Activated gamma-delta T cell treated with anti-CD3 and anti-CD28 coated beads, Interleukin-2, amount 50 U/mL, for 16 hours (primary cell): Measurements from ENCODE around the gene MRPL37.
"Not testable (repeated sequence)": the region's sequence is repeated elsewhere in the genome, so short reads cannot be mapped to it uniquely, and the experiment has no call there.

ENCODE experiments used
- DNase-seq: peaks from one replicate; pipeline ENCODE4 v3.0.0-alpha.2; 2020; ENCODE audit warnings: low read depth

The MRPL37 gene

DNA sequence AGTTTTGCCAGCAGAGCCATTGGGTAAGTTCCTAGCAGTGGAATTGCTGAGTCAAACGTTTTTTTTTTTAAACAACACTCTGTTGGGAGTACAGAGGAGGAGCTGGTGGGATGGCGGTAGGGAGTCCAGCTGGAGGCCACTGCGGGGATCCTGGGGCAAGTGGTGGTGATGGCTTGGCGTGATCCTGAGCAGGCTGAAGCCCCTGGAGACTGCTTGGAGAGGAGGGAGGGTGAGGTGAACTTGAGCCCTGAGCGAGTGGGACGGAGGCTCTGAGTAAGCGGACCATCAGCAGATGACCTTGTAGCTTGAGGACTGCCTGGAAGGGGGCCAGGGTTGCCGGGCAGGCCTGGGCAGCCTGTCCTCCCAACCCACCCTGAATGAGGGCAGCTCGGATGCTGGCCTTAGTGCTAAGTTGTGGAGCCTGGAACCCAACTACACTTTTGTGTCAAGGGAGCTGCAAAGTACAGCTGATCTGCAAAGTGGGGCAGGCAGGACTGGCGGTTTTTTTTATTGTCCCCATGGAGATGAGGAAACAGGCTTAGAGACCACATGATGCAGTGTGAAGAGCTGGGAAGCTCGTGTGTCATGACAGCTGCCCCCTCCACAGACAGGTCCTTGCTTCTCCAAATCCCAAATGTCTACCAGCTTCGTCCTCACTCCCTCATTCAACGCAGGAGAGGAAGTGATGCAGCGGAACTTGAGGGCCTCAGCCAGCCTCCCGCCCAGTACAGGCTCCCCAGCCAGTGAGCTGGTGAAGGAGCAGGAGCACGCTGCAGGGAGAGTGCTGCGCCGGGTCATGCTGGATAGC lies 20.2 kb downstream of the MRPL37 start:
- DNase-seq = no peak

DNA sequence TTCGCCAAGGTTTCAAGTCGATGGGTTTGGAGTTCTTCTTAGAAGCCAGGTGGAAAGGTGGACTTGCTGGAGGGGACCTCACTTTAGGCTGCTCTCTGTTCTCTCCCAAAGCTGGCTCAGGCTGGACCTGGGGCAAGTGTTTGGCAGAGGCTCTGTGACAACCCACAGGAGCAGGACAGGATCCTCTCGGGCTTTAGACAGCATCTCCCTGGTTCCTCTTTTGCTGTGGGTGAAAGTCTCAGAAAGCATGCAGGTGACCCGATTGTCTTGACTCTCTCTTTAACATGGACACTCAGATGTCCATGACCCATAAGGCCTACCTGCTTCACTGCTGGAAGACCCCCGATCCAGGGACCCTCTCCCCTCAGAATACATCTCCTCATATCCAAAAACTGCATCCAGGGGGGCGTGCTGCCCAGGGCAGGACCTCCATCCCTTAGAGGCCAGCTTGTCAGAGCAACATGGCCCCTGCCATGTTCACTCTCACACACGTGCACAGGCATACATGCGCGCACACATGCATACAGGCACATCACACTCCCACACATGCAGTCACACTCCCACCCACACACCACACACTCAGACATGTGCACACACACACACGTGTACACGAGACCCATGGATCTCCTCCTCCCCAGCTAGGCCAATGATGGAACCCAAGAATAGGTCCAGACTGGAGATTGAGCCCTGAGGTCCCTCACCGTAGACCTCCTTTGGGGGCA lies 21.3 kb downstream of the MRPL37 start:
- DNase-seq = no peak

DNA sequence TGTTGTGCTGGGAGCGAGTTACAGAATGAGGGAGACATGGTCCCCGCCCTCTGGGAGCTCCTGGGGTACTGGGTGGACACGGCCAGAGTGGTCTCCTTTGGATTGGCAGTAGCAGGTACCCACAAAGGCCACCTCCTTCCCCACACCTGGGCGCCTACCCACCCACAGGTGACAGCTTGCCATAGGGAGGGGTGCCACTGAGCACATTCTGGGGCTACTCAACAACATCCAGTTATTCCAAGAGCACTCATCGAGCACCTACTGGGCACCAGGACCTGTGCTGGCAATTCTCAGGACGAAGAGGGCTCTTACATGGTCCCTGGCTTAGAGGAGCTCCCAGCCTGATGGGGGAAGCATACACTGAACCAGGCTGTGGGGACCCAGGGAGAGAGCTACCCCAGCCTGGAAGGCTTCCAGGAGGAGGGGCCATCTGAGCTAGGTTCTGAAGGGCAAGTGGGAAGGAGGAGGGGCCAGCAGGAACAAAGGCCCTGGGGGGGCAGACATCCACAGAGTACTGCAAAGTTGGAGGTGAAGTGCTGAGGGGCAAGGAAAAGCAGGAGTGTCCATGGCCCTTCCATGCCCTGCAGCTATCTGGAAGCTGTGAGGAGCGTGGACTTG lies 22.0 kb downstream of the MRPL37 start:
- no peak for DNase-seq

DNA sequence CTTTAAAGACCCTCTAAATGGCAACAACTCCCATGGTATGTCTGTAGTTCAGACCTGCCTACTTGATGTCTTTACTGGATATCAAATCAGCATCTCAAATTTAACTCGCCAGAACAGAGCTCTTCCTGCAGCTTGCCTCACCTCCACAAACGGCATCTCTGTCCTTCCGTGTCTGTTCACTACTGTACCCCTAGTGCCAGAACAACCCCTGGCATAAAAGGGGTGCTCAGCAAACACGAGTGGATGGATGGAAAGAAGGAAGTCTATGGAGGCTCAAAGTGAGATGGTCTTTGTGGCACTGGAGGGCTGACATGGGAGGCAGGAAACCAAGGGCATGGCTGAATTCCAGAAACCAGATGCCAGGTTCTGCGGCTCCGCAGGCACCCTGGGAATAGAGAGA lies 22.7 kb downstream of the MRPL37 start:
- DNase-seq = no peak

DNA sequence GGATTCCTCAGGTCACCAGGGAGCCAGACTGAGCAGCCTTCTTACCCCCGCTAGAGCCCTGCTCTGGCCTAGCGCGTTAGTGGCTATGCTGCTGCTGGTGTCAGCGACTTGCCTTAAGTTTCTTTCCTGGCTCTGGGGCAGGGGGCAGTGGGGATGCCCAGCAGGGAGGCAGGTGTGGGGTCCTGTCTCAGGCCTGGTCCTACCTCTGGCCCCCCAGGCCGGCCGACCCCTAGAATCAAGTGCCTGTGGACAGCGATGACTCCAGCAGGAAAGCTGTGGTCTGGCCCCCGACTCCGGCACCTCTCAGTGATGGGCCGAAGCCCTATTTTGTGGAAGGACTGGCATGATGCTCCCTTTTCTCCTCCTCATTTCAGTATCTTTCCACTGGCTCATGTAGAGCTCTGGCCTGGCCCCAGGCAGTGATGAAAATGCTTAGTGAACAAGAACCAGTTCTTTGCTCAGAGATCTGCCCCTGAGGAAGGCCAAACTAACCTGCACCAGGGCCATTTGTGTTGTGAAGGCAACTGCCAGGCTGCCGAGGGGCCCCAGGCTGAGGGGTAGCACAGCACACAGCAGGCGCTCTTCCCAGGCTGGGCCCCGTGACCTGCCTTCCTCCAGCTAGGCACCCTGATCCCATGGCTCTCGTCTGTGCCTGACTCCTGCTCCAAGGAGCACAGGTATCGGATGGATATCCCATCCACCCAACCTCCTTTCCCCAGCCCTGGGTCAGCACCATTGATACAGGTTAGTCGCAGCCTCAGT lies 23.7 kb downstream of the MRPL37 start:
- no peak for DNase-seq

DNA sequence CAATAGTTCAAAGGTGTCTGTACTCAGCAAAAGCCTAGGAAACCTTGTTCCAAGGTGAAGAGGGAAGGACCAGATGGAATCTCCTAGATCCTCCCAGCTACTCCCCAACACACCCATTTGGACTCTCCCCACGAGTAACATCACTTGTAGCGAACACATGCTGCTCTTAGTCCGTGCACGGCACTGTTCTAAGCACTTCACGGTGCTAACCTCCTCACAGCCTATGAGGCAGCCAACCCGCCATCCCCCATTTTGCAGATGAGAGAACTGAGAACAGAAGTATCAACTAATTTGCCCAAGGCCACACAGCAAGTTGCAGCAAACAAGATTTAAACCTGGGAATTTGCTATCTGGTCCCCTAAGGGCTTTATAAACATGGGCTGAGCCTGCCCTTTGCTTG lies 24.3 kb downstream of the MRPL37 start:
- DNase-seq = no peak

DNA sequence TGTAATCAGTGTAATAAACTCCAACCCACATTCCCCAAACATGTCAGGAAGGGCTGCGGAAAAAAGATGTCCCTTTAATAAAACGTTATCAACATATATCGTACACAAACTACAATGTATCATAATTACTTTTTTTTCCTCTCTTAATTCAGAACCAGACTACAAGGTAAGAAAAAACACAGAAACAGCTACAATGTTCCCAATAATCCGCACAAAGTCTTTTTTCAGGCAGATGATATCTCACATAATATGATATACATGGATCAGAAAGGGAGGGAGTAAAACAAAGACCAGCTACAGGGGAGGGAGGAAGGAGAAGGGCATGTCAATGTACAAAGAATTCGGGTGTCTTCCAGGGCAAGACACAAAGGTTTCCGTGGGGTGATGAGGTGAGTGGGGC lies 25.4 kb downstream of the MRPL37 start:
- no peak for DNase-seq

DNA sequence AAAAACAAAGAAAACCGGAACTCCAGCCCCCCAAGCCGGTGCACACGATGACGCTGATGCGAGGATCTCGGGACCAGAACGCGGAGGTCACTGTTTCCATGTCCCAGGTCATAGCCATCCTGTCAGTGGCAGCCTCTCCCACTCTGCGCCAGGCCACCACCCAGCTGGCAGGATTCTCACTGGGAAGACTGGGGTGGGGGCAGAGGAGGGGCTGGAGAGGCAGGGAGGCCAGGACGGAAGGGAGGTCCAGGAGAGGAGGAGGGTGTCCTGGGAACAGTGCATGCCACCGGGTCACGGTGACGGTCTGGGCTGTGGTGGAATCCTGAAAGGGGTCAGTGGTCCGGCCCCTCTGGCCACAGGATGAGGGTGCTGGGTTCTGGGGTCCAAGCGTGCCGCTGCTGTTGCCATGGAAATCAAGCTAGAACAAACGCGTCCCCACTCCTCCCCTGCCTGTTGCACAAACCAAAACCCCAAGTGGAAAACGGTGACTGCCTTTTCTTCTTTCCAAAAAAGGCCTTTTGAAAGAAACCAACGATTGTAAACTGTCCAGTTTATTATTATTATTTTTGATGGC lies 26.1 kb downstream of the MRPL37 start:
- DNase-seq = no peak

DNA sequence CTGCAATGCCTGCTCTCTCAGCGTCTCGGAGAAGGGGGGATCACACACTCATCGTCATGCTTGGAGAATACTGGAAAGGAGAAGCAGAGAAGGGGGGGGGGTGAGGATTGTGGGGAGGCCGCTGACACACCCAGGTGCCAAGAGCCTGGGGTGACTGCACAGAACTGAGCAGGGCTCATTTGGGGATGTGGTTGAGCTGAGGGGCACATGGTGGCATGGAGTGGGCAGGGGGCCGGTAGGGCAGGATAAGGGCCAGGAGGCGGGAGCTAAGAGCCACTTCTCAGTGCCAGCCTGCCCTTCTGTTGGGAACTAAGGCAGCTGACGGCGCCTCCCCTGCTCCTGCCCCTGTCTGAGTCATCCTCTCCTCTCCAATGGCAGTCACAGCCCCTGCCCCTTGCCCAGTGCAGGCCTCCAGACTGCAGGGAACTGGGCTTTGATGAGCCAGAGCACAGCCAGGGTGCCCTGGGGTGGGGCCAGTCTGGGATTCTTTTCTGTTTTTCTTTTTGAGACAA lies 27.2 kb downstream of the MRPL37 start:
- no peak for DNase-seq

DNA sequence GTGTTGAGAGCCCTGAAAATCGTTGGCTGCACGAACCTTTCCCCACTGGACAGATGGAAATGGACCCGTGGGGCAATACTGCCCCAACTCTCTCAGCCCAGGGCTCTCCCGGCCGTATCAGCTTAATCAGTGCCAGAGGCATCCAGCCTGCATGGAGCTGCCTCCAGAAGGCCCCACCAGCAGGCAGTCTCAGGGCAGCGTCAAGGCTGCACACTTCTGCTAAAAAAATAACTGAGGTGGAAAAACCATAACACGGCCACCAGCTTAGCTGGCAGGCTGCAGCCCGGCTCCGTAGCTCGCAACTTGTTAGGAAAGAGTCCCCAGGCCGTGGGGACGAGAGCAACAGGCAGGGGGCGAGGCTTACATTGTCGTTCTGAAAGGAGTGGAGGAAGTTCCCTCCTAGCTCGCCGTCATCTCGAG lies 27.9 kb downstream of the MRPL37 start:
- DNase-seq = no peak

DNA sequence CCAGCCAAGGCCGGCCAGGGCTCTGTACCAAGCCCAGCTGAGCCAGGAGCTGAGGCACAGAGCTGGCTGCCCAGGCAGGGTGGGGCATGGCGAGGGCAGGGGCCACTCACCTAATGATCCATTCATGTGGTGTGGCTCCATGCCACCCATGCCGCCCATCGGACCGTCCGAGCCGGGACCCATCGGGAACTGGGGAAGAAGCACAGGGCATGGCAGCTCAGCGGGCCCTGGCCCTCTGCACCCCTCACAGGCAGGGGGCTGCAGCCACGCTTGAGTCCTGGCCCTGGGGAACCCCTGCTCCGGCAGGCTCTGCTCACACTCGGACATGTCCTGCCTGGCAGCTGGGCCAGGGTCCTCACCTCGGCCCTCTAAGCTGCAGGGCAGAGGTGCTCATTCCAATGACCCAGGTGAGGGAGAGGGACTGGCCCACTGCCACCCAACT lies 28.7 kb downstream of the MRPL37 start:
- DNase-seq = no peak

DNA sequence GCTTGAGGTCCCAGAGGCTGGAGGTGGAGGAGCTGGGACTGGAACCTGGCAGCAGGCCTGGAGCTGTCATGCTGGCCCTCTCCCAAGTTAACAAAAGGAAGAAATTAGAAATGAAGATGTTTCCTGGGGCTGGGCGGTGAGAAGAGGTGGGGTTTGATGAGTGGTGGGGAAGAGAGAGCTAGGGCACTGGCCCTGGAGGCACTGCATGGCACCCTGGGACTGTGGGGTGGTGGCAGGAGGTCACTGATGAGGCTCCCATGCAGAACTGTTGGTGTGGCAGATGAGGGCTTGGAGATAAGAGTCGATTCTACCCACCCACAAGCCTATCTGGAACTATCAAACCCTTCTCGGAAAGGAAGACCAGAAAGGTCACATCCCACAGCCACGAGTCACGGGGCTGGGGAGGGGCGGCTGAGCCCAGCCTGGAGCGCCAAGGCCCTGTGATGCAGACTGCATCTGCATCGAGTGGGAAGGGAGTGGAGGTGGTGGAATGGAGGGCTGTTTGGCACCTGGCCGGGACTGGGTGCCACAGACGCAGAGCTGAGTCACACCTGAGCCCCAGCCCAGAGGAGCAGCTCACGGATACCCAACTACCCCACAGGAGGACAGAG lies 29.4 kb downstream of the MRPL37 start:
- no peak for DNase-seq

DNA sequence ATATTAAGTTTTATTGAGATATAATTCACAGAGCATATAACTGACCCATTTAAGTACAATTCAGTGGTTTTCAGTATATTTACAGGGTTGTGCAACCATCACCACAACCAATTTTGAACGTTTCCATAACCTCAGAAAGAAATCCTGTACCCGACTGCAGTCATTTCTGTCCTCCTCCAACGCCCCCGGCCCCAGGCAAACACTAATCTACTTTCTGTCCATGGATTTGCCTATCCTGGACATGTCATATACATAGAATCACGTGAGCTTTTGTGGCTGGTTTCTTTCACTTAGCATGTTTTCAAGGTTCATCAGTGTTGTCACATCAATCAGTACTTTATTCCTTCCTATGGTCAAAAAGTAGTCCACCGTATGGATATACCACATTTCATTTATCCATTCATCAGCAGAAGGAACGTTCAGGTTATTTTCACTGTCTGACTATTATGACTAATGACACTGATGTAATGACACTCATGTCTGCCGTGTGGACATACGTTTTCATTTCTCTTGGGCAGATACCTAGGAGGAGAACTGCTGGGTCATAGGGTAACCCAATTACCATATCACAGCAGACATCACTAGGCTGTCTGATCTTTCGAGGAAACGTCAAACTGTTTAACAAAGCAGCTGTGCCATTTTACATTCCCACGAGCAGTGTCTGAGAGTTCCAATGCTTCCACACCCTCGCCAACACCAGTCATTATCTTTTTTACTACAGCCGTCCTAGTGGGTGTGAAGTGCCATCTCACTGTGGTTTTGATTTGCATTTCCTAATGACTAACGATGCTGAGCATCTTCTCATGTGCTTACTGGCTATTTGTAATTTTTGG lies 30.8 kb downstream of the MRPL37 start:
- DNase-seq = no peak

DNA sequence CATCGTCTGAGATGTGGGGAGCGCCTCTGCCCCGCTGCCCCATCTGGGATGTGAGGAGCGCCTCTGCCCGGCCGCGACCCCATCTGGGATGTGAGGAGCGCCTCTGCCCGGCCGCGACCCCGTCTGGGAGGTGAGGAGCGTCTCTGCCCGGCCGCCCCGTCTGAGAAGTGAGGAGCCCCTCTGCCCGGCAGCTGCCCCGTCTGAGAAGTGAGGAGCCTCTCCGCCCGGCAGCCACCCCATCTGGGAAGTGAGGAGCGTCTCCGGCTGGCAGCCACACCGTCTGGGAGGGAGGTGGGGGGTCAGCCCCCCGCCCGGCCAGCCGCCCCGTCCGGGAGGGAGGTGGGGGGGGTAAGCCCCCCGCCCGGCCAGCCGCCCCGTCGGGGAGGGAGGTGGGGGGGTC lies 33.2 kb downstream of the MRPL37 start:
- DNase-seq = not testable (repeated sequence)

DNA sequence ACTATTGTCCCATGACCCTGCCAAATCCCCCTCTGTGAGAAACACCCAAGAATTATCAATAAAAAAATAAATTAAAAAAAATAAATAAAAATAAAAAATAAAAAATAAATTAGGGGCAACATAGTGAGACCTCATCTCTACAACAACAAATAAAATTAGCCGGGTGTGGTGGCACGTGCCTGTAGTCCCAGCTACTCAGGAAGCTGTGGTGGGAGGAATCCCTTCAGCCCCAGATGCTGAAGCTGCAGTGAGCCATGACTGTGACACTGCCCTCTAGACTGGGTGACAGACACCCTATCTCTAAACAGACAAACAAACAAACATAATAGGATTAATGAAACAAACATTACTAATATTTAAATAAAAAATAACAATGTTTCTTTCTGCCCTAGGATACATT lies 34.3 kb downstream of the MRPL37 start:
- DNase-seq = no peak

DNA sequence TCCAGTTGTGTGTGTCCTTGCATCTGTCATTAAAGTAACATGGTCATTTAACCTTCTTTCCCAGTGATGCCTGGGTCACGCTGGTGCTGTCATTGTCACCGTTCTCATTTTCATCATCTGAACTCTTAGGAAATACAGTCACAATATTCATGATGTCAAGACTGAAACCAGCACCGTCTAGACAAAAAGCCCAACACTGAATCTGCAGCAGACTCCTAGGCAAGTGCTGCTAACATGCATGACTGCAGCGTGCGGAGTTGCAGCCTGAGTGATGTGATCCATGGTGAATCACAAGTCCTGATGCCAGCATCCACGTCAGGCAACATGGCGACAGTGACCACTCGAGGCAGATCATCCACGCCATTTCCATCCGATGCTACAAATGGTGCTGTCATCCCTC lies 37.6 kb downstream of the MRPL37 start:
- DNase-seq = no peak

DNA sequence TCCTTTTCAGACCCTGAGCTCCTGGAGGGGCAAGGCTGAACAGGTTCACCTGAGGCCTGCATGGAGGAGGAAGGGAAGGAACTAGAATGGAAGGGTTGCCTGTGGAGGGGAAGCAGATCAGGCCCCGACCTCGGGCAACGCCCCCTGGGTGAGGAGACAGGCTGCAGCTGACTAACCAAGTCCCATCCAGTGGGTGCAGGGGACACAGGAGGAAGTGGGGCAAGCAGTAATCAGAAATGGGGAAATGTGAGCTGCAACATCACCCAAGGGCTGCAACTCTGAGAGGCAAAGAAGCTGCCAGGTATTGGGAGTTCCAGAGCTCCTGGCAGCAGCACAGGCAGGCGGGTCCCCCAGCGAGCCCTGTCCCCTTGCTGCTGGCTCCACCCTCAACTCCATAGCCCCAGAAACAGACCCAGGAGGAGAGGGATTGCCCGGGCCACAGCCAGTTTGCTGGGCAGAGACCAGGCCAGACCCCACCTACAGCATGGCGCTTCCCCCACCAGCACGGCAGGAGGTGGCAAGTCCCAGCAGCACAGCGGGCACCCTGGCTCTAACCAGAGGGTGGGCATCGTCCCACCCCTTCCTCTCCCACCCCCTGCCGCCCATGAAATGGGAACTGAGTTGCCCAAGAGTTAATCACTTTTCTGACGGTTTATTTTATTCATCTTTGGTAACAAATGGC lies 38.5 kb downstream of the MRPL37 start:
- DNase-seq = no peak

DNA sequence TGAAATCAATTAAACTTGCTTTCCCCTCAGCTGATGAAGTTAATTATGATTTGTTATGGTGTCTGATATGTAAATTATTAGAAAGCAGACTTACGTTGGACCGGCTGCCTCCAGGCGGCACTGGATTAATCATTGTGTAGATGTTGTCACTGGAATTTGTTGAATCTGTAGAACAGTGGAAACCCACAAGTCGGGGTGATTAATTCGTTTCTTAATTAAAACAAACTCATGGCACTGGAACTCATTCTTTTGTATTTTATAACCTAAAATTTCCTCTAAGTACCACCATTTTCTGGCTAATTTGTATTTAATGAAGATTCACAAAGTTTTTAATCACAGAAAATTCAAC lies 39.0 kb downstream of the MRPL37 start:
- DNase-seq = no peak

DNA sequence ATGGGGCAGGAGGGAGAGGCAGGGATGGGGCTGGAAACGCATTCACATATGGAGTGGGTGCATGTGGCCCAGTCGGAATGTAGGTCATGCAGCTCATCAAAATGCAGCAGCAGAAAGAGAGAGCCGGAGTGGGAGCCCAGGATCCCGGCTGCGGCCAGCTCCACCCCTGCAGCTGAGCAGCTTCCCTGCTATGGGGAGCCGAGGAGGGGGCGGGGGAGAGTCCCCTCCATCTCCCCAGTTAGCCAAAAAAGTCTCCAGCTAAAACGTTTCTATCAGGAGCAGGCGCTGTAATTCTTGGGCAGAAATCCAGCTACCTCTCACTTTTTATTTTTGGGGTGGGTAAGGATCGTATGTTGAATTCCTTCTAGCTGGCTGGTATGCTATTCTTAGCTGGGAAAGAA lies 39.7 kb downstream of the MRPL37 start:
- DNase-seq = no peak

DNA sequence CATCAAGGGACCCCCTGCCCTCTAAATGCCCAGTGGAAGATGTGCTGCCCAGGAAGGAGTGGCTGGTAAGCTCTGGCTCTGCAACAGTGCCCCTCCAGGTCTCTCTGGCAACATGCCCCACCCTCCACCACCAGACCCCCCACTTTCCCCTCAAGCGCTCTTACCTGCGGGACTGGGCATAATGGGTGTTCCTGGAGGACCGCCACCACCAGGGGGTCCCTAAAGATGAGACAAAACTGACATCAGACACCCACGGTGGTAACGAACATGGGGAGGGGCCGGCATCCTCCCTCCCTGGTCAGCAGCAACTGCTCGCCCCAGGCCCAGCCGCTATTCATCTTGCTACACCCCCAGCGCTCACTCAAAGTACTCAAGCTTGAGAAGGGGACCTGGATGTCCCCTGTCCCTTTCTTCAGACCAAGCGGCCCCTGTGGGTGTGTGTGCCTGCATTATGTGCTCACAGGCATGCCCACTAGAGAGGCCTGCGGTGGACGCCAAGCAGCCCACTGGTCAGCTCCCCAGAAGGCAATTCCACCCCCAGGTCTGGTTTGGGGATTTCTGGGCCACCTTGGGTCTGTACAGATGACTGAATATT lies 40.9 kb downstream of the MRPL37 start:
- DNase-seq = no peak
